Measurements from ENCODE around the gene FARP1.

Gene FARP1, protein sequence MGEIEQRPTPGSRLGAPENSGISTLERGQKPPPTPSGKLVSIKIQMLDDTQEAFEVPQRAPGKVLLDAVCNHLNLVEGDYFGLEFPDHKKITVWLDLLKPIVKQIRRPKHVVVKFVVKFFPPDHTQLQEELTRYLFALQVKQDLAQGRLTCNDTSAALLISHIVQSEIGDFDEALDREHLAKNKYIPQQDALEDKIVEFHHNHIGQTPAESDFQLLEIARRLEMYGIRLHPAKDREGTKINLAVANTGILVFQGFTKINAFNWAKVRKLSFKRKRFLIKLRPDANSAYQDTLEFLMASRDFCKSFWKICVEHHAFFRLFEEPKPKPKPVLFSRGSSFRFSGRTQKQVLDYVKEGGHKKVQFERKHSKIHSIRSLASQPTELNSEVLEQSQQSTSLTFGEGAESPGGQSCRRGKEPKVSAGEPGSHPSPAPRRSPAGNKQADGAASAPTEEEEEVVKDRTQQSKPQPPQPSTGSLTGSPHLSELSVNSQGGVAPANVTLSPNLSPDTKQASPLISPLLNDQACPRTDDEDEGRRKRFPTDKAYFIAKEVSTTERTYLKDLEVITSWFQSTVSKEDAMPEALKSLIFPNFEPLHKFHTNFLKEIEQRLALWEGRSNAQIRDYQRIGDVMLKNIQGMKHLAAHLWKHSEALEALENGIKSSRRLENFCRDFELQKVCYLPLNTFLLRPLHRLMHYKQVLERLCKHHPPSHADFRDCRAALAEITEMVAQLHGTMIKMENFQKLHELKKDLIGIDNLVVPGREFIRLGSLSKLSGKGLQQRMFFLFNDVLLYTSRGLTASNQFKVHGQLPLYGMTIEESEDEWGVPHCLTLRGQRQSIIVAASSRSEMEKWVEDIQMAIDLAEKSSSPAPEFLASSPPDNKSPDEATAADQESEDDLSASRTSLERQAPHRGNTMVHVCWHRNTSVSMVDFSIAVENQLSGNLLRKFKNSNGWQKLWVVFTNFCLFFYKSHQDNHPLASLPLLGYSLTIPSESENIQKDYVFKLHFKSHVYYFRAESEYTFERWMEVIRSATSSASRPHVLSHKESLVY

GRCh38 chr13:98142380-98143156 is at the start of gene FARP1:
FARP1 (plus strand) TSS chr13:98143094; CDS start chr13:98213243, 70,149 bp downstream.
- POLR2A ChIA-PET, result no interaction called here
- peak; percentile 65 for DNase-seq (ENCODE audit: extremely low spot score)
- CTCF ChIA-PET, result no interaction called here
- TF ChIP-seq CTCF (IDR thresholded peaks at IDR 0.05; ENCODE audit: control extremely low read depth, extremely low read depth, low read depth, missing control alignments), result peak; percentile 36

GRCh38 chr13:98094678-98095266 is 48.1 kb upstream of the FARP1 start:
- ChIA-PET POLR2A (interaction anchor here (0.7 kb wide), 1 partner anchor 1146 kb away, joined by 4 read pairs; no protein-coding TSS in a partner anchor), CTCF (no interaction called here)
- no peak for TF ChIP-seq CTCF (IDR thresholded peaks at IDR 0.05; ENCODE audit: control extremely low read depth, extremely low read depth, low read depth, missing control alignments)
- DNase-seq (ENCODE audit: extremely low spot score), result no peak

DNA sequence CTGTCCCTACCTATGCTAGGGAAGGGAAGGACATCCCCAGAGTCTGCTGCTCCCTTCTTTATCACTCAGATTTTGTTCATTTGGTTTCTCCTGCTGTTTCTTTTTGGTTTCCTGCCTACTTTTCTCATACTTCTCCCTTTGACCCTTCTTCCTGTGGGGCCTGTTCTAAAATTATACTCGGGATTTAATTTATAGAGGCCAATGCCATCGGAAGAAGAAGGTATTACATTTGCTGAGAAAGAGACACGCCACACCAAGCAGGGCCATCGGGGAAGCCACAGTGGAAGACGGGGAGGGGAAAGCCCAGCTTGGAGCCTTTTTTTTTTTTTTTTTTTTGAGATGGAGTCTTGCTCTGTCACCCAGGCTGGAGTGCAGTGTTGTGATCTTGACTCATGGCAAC is 46.8 kb upstream of the FARP1 start:
- ChIA-PET CTCF (no interaction called here), POLR2A (no interaction called here)
- no peak for TF ChIP-seq CTCF (IDR thresholded peaks at IDR 0.05; ENCODE audit: control extremely low read depth, extremely low read depth, low read depth, missing control alignments)
- no peak for DNase-seq (ENCODE audit: extremely low spot score)

- TF ChIP-seq CTCF (IDR thresholded peaks at IDR 0.05; ENCODE audit: control extremely low read depth, extremely low read depth, low read depth, missing control alignments), result no peak
- DNase-seq (ENCODE audit: extremely low spot score), result no peak
- POLR2A ChIA-PET, result no interaction called here
- CTCF ChIA-PET, result no interaction called here
Measured at GRCh38 chr13:98097749-98098148, 45.1 kb upstream of the FARP1 start.

DNA sequence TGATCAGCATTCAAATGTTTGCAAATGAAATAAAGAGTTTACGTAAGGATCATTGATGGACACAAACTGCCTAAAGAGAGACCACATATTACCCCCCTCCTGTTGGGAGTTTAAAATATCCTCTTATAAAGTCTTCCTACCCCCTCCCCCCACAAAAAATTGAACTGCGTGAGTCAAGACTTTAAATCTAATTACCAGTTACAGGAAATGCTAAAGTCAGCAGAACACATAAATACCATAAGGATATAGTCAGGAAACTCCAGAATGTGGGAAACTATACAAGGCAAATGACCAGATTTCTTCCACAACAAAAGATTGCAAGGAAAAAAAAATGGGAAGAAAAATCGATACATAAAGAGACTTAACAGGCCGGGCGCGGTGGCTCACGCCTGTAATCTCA is 44.4 kb upstream of the FARP1 start:
- POLR2A ChIA-PET, result no interaction called here
- CTCF ChIA-PET, result no interaction called here
- no peak for TF ChIP-seq CTCF (IDR thresholded peaks at IDR 0.05; ENCODE audit: control extremely low read depth, extremely low read depth, low read depth, missing control alignments)
- no peak for DNase-seq (ENCODE audit: extremely low spot score)
